NCI-H2171 treated with DMSO at 0.1 percent for 48 hours (cell line): Measurements from ENCODE around the gene DLX5.
"Not testable (repeated sequence)": the region's sequence is repeated elsewhere in the genome, so short reads cannot be mapped to it uniquely, and the experiment has no call there.

ENCODE experiments used
- DNase-seq: peaks from one replicate; lab custom pipeline; 2025; lab: John Stamatoyannopoulos, UW

Gene DLX5

DNA sequence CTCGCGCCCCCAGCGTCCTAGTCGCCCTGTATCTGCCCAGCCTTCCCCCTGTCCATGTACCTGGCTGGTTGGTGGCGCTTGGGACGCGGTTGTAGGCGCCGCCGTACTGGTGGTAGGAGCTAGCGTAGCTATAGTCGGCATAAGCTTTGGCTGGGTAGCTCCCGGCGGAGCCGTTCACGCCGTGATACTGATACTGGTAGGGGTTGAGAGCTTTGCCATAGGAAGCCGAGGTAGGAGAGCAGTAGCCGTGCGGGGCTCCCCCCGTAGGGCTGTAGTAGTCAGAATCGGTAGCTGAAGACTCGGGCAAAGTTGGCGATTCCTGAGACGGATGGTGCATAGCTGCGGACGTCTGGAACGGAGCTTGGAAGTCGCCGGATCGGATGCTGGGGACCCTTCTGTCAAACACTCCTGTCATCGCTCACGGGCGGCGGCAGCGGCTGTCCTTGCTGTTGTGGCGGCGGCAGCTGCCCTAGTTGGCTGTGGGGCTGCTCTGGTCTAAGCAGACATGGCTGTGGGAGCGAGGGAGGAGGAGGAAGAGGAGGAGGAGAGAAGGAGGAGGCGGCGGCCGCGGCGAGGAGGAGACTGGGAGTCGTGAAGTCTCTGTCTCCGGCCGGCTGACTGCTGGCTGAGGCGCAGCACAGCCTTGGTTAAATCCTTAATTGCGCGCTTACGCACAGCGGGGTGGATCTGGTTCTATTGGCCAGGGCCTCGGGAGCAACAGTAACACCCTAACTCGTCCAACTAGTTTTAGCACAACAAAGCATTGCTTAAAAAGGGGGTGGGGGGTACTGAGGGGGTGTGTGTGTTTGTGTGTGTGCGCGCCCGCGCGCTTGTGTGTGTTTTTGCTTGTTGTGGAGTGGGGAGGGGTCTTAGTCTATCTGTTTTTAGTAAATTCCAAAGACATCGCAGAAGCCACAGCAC is at the start of gene DLX5:
Gene DLX5 (minus strand): TSS at position 623 of the 921 bp plus-strand sequence. CDS start 208 bp downstream, at position 415.
- DNase-seq: peak; percentile 72

DNA sequence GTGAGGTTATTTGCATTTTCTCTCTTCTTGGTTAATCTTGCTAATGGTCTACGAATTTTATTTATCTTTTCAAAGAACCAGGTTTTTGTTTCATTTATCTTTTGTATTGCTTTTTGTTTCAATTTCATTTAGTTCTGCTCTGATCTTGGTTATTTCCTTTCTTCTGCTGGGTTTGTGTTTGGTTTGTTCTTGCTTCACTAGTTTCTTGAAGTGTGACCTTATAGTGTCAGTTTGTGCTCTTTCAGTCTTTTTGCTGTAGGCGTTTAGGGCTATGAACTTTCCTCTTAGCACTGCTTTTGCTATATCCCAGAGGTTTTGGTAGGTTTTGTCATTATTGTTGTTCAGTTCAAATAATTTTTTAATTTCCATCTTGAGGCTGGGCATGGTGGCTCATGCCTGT is 47.4 kb upstream of the DLX5 start:
- not testable (repeated sequence) for DNase-seq

DNA sequence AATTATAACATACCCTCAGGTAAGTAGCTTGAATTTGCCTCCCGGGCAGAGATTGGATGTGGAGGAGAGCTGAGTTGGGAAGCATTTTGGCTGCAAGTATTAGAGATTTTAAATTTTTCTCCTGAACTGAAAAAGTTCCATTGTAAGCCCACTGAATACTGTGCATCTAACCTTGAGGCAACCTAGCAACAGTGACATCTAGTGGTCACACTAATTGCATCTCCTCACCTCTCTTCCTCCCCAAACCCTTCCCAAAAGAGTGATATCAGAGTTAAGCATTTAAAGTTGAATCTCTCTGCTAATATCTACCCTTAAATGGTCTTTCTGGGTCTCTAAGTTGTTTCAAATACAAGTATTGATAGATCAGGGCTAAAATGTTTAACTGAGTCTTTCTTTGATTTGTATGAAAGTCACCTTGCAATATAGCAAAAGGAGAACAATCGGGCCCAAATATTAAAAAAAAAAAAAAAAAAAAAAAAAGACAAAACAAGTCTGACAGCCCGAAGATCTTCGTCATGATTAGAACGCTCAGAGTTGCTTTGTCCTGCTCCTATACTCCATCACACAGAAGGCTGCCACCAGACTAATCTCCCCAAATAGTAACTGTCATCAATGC is 40.4 kb upstream of the DLX5 start:
- peak; percentile 57 for DNase-seq

DNA sequence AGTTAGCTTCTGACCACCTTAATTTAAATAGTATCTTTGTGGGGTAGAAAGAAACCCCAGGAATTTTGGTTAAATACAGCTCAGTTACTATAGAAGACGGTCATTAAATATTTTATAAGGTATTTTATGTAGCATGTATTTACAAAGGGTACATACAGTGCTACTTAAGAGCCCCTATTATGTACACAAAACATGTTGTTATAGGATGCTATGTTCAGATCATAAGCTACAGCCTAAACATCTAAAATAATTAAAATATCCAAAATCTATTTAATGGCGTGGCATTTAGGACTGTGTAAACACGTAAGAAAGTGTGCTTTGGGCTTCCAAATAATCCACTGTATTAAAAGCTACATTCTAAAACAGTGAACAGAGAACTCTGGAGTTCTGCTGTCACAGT is 39.4 kb upstream of the DLX5 start:
- no peak for DNase-seq

DNA sequence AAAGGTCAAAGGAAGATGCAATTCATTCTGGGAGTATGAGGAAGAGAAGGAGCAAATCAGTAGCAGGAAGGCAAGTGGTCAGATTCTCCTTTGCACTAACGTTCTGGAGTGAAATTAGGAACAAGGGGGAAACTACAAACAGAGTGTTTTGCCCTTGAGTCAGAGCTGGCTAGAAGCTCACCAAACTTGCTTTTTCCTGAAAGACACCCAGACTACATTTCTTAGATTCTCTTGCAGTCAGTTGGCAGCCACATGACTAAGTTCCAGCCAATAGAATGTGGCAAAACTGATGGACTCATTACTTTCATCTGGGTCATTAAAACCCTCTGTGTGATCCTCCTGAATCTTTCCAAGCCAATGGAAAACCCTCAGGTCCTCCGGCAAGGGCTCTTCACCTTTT is 18.6 kb upstream of the DLX5 start:
- DNase-seq: no peak

DNA sequence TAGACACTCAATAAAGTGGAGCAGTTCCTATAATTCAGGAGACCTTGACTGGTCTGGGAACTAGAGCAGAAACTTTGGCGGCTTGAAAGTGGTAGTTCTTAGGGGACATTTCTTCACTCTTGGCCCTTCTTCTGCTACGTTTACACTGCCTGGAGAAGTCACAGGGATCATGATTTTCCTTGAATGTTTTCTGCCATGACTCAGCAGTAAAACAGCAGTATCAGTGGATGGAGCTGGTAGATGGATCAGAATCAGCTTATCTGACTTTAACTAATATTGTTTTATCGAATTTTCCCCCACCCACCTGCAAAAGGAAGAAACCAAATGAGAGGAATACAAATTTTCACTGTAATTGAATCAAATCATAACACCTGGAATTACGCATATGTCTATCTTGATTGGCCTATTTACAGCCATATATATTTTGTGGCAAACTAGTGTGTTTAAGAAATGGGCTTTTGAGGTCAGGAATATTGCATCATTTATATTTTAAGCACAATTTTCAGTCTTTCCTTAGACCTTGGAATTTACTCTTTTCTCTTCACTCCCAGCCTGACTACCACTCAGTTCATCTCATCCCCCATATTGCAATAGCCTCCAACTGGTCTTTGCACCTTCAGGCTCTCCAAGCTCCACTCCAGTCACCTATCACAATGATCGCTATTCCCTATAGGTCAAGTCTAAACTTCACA is 14.9 kb upstream of the DLX5 start:
- no peak for DNase-seq

DNA sequence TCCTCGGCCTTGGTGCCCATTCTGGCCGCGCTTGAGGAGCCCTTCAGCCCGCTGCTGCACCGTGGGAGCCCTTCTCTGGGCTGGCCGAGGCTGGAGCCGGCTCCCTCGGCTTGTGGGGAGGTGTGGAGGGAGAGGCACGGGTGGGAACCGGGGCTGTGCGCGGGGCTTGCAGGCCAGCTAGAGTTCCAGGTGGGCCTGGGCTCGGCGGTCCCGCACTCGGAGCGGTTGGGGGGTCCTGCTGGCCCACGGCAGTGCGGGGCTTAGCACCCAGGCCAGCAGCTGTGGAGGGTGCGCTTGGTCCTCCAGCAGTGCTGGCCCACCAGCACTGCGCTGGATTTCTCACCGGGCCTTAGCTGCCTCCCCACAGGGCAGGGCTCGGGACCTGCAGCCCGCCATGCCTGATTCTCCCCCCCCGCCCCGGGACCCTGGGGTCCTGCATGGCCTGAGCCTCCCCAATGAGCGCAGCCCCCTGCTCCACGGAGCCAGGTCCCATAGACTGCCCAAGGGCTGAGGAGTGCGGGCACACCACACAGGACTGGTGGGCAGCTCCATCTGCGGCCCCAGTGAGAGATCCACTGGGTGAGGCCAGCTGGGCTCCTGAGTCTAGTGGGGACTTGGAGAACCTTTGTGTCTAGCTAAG is 9.7 kb upstream of the DLX5 start:
- DNase-seq: not testable (repeated sequence)

DNA sequence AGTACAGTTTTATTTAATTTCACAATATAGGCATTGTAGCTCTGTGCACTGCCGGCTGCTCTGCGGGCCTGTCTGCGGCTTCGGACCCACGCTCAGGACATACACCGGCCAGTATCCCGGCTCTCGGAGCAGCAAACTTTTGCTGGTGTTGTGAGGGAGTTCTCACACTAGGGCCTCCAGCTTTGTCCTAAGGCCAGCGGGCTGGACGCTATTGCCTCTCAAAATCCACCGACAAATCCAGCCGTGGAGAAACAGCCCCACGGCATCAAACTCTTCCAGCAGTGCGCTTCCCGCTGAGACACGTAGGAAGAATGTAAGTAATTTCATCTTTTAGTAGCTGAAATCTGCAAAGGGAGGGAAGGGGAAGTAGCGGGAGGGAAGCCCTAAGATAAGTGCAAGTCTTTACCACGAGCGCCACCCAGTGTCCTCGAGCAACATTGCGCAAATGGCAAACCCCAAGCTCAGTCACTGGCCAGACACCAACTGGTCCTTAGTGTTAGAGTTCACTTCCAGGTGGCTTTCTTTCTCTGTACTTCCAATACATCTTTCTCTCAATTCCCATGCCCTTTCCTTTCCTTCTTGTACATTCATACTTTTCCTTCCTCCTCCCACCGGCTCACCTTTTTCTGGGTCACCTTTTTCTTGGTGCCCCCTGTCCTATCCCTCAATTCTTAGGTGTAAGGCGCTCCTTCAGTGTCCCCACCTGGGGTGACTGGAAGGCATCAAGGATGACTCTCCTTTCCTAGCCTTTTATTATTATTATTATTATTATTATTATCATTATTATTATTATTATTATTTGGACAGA is 3.0 kb upstream of the DLX5 start:
- peak; percentile 71 for DNase-seq

DNA sequence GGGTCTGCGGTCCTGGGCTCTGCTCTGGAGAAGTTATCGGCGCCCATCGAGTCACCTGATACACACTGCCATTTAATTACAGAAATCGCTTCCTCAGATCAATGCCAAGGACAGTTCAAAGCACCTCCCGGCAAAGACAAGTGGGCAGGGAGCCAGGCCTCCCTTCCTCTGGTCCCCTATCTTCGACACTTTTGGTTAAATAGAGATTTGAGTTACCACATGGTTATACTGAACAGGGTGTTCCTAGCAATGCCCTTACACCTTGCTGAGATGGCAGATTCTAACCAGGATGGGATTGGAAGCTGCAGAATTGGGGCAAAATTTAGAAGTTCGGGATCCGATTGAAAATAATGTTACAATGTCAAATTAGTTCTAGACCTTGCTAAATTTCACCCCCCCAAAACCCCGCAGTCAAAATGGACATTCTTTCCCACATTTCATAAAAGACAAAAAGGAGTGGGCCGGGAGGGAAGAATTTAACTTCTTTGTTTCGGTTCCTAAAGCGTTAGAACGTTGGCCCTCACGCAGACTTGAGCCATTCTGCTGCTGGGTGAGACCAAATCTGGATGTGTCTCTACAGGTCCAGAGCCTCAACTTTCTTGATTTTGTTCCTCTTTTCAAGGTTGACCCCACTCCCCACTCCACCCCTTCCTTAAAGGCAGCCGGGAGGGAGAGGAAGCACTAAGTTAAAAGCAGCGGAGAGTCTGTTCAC is 2.2 kb upstream of the DLX5 start:
- DNase-seq: no peak

DNA sequence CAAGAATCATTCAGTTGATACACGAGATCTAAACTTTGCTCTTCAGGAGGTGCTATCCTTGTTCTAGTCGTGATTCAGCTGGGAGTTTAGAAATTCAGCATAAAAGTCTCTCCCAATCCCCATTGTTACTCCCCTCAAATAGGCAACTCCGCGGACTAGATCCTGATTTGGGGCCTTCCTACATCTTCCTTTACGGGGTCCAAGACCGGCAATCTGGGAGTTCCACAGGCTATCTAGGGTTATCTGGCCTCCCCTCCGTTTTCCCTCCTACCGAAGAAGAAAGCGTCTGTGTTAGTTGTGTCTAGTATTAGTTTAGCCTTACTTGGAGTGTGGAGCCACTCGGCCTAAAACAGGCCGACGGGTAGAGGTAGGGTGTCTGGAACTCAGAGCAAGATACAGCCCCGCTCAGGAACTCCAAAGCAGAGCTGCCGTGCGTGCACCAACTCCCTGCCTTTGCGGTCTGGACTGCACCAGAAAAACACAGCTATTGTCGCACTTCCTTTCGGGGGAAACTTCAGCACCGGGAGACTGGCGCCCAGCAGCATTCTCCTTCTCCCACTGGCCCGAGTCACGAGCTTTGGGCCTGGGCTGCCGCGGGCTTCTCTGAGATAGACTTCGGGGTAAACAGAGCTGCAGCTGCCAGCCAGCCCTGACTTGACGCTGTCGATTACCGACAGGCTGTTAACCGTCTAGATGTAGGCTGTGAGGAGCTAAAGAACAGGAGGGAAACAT is 1.5 kb upstream of the DLX5 start:
- DNase-seq: no peak

DNA sequence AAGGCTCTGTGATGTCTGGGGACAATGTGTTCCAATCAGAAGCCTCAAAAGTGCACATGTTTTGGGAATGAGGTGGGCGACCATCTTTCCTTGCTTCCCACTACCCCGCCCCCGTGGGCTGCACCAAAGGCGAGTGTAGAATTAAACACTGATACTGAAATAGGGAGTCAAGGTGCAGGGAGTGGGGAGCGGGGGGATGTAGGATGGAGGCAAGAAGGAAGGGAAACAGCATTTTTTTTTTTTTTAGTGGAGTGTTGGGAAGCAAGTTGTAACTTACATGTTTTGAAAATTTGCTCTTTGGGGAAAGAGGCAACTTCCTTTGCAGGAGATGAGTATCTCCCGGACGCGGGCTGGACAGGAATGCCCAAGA is 484 bp upstream of the DLX5 start:
- DNase-seq: no peak

DNA sequence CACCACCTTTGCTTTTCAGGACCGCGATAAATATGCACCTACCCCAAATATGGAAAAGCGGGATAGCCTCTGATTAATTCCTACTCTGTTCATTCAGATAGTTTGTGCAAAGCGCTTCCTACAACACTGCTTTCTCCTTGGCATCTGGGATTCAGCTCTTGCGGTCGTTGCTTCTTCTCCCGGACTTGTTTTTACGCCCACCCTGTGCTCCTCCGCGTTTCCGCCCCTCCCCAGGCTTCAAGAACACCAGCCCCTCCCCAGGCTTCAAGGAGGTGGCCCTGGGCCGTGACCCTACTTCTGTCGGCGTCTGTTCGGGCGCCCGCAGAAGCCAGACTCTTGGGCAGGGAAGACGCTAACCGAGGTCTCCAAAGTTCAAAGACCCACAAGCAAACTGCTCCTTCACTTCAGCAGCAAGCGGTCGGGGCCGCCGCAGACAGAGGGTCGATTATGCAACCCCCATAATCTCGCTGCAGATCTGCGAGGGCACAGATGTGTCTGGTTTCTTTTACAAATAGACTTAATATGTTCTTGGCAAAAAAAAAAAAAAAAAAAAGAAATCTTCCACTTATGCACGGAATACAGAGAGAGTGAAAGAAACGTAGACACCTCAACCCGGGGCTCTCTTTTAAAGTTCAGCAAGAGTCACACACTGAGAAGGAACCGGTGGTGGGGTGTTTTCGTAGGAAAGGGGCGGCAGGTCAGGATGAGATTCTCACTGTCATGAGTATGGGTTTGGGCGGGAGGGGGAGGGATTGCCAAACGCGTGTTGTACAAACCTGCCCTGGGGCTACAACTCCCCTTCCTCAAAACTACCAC is 1.9 kb downstream of the DLX5 start:
- no peak for DNase-seq

DNA sequence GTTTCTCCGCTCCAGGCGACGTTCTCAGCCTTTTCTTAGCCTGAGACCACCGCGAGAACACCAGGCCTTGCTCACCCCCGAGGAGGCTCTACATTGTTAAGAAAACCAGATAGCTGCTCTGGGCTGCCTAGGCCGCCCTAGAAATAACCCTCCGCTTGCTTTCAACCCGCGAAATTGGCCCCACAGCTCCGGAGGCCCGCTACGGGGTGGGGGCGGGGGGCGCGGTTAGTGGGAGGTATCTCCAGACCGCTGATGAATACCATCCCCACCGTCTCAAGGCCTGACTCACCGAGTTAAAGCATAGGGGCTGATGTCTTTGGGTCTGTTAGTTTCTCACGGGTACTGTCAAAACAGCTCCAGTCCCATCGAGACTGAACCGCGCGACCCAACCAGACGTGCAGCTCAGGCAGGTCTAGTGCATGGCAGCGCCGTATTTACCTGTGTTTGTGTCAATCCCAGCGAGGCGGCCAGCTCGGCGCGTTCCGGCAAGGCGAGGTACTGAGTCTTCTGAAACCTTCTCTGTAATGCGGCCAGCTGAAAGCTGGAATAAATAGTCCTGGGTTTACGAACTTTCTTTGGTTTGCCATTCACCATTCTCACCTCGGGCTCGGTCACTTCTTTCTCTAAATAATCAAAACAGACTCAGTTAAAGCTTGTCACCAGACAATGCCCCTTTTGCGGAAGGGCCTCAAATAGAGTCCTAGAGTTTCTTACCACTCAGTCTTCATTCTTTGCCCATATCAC is 2.7 kb downstream of the DLX5 start:
- no peak for DNase-seq

DNA sequence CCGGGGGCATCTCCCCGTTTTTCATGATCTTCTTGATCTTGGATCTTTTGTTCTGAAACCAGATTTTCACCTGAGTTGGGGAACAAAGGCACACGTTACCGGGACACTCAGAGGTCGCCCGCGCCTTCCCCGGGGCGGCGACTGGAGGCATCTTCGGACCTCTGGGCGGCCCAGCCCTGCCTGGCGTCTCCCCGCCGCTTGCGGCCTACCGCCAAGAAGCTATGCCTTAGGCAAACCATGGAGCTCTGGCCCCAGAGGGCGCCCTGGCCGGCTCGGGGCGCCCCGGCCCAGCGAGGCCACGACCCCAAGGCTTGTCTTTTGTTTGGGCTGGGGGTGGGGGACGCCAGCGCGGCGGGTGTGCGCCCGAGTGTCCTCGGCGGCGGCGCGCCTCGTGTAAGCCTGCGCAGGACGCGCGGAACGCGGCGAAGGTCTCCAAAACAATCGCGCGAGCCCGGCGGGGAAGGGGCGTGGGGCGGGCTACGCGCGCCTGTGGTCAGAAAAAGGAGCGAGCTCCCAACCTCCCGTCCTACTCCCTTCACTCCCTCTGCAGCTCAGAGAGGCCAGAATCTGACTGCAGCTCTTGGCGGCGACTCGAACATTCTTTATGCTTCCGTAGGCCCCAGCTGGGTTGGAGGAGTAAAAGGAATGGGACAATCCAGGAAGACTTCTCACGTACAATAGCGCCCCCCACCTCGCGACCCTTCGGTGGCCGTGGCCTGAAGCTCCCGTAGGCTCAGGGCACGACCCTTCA is 3.5 kb downstream of the DLX5 start:
- DNase-seq: no peak

DNA sequence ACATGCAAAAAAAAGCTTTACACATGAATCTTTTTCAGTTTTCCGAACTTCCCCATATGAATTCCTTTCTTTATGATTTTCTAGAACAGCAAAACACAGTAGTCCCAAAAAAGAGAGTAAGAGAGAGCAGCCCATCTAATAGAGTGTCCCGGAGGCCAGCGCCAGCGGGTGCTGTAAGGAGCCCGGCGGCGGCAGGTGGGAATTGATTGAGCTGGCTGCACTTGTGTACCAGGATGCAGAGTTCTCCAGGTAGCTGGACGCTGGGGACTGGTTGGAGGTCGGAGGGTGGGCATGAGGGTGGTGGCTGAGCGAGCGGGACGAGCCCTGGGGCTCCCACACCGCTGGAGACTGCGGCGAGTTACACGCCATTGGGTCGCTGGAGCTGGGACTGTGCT is 4.0 kb downstream of the DLX5 start:
- DNase-seq: no peak

DNA sequence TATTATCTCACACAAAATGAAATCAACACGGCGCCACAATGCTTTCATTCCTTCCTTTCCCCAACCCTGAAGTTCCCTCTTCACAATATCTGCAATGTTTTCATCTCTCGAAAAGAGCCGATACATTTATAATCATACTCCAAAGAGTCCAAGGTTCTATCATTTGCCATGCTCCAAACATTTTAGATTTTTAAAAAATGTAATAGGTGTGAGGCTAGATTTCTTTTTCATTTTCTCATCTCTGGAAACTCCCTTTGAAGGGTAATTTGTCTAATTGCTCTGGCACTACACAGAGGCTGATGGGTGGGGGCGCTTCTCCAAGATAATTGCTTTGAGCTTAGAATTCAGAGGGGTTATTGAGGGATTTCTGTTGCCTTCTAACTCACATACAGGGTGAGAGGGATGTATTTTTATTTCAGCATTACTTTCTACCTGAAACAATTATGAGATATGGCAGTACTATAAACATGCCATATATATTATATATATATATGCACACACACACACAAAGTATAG is 4.9 kb downstream of the DLX5 start:
- DNase-seq: no peak

DNA sequence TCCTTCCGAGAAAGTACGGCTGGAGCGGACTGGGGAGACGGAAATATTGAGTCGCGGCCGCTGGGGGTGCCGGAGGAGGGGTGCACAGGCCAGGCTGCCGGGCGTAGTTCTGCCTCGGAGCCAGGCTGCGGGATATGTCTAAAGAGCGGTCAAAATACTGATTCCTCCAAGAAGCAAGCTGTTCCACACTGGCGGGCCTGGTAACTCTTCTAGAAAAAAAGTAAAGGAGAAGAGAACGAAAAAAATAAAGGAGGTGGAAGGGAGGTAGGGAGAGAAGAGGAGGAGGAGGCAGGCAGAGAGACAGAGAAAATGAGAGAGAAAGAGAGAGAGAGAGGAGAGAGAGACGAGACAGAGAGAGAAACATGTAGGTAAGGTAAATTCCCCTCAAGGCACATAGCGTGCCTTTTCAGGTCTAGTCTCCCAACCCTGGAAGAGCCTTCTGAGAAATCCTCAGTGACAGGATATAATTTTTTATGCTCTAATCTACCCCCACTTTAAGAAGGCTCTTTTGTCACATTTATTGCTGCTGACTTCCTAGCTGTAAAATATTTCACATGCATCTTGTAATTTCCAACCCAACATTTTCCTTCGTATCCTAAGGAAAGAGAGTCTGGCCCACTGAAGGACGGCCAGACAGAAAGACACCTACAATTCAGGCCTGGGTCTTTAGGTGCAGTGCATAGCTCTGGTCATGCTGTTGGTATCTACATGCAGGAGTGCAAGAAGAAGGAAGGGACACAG is 5.7 kb downstream of the DLX5 start:
- DNase-seq: no peak
